HG03342 (cell line): ENCODE data around the gene CUTA.
"Not testable (repeated sequence)": the region's sequence is repeated elsewhere in the genome, so short reads cannot be mapped to it uniquely, and the experiment has no call there.

Experiments
- ATAC-seq: cut with Tn5 transposase; IDR thresholded peaks from one replicate; pipeline ENCODE4 v1.9.1; 2021; ENCODE audit warnings: mild to moderate bottlenecking, moderate library complexity; ENCODE audit not compliant: unreplicated experiment

CUTA gene

DNA sequence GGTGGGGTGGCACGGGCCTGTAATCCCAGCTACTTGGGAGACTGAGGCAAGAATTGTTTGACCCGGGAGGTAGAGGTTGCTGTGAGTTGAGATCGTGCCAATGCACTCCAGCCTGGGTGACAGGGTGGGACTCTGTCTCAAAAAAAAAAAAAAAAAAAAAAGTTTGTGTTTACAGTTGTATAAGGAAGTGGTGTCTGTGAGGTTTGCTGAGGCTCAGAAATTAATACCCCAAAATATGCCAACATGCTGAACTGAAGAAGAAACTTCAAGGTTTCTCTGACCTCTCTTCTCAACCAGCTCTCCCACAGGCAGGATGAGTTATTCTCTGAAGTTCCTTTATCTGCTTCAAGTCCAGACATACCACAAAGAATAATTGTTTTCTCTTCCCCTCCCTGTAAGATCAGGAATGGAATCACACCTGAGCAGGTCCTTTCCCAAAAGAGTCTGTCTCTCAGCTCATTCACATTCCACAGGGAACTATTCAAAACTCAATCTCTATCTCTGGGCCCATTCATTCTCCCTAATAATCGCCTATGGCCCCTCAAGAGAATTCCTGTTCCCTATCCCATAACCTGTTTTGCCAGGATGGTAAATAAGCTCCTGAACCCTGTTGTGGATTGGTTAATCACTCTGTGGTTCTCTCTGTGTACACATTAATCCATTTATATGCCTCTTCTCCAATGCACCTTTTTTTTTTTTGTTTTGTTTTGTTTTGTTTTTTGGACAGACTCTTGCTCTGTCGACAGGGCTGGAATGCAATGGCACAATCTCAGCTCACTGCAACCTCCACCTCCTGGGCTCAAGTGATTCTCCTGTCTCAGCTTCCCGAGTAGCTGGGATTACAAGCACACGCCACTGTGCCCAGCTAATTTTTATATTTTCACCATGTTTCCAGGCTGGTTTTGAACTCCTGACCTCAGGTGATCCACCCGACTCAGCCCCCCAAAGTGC, 43.7 kb downstream of the CUTA start:
- no peak for ATAC-seq

DNA sequence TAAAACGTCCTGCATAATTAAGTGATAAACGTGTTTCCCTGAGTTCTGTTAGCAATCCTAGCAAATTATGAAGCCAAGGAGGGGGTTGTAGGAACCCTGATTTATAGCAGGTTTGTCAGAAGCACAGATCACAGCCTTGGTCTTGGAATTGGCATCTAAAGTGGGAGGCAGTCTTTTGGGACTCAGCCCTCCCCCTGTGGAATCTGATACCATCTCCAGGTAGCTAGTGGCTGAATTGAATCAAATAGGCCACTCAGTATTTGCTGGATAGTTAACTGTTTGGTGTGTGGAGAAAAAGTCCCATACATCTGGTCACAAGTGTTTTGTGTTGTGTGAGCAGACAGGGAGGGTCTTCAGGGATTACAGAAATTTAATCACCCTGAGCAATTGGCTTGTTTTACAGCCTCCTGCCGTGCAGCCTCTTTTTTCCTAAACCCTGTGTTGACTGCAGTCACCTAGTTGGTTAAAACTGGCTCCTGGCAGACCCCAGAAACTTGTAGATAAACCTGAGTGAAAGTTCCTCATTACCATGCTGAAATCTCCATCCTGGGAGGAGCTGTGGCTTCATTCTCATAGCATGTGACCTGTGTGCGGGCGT, 45.3 kb downstream of the CUTA start:
- no peak for ATAC-seq

DNA sequence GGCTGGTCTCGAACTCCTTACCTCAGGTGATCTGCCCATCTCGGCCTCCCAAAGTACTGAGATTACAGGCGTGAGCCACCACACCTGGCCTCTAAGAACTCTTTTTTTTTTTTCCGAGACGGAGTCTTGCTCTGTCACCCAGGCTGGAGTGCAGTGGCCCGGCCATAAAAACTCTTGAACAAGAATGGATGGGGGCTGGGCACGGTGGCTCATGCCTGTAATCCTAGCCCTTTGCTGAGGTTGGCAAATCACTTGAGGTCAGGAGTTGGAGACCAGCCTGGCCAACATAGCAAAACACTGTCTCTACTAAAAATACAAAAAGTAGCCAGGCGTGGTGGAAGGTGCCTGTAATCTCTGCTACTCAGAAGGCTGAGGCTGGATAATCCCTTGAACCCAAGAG, 46.0 kb downstream of the CUTA start:
- ATAC-seq: not testable (repeated sequence)

- not testable (repeated sequence) for ATAC-seq
Observed at GRCh38 chr6:33367715-33368025, 50.2 kb downstream of the CUTA start.

DNA sequence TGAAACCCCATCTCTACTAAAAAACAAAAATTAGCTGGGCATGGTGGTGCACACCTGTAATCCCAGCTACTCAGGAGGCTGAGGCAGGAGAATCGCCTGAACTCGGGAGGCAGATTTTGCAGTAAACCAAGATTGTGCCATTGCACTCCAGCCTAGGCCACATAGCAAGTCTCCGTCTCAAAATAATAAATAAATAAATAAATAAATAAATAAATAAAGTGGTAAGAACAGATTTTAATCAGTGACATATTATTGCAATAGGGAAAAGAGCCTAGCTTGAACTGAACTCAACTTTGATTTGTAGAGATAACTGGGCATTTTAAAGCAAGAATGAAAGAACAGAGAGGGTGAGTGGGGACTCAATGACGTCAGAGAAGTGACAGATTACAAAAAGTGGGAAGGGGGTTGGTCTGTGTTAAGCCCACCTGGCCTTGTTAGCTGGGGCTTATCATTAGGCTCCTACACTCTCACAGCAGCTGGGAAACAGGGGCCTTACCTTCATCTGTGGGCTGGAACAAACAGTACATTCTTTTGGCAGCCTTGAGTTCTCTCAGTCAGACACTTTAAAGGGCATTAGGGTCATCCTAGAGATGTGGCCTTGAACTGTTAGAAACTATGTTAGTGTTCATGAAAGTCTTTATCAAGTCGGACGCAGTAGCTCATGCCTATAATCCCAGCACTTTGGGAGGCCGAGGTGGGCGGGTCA, 50.7 kb downstream of the CUTA start:
- no peak for ATAC-seq
